ENCODE results near the gene ILDR2.

The ILDR2 gene

DNA sequence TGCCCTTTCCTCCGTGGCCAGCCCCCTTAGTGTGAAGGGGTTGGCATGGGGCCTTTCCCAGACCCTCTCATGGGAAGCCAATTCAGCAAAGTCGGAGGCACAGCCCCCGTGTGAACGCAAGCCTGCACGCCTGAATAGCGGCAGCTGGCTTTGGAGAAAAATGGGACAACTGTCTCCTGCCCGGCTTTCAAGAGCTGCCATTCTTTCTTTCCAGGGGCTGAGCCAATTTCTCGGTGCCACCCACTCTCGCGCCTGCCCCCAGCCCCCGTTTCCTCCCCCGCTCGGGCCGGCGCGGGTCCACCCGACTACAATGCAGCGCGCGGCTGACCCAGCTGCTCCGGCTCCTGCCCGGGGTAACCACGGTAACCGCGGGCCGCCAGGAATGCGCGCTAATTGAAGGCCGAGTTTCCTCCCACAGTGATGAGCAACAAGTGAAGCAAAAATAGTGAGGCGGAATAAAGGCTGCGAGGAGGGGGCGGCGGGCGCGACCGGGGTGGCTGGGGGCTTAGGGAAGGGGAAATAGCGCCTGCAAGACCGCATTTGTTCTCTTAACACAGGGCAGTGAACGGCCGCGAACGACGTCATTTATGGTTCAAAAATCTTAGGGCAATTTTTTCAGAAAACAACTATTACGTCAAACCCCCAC, 27.8 kb downstream of the ILDR2 start:
- H3K27me3 ChIP-seq (ENCODE audit: insufficient read depth, low read length): peaks cover 4% of the 10 kb centered on the region; the same call in 1 of the 2 replicates
- H2AFZ ChIP-seq (ENCODE audit: low read length): no peak overlapping the region
- H3K4me1 ChIP-seq (ENCODE audit: insufficient read depth, low read length, severe bottlenecking): no peaks in the 10 kb centered on the region
- H3K9ac ChIP-seq (ENCODE audit: low read length): no peak overlapping the region
- H3K27ac ChIP-seq (ENCODE audit: low read depth, low read length, poor library complexity, severe bottlenecking): no peak overlapping the region
- TF ChIP-seq EZH2 (IDR thresholded peaks at IDR 0.05; ENCODE audit: borderline replicate concordance, low read length) (no peak), CTCF (IDR thresholded peaks at IDR 0.05; ENCODE audit: low read length) (no peak)
- H4K20me1 ChIP-seq (ENCODE audit: insufficient read depth, low read length): no peaks in the 10 kb centered on the region
- no peaks in the 10 kb centered on the region for H3F3A ChIP-seq (ENCODE audit: insufficient read depth, low read length)
- no peak overlapping the region for H3K4me2 ChIP-seq (ENCODE audit: low read length)
- no peaks in the 10 kb centered on the region for H3K79me2 ChIP-seq (ENCODE audit: insufficient read depth, low read length)
- no peaks in the 10 kb centered on the region for H3K9me3 ChIP-seq (ENCODE audit: low read length)
- H3K4me3 ChIP-seq (ENCODE audit: low read depth, low read length, poor library complexity, severe bottlenecking): no peak overlapping the region
- H3K36me3 ChIP-seq (ENCODE audit: insufficient read depth, low read length): no peaks in the 10 kb centered on the region
- H3K9me2 ChIP-seq (ENCODE audit: low read depth, low read length): no peaks in the 10 kb centered on the region

DNA sequence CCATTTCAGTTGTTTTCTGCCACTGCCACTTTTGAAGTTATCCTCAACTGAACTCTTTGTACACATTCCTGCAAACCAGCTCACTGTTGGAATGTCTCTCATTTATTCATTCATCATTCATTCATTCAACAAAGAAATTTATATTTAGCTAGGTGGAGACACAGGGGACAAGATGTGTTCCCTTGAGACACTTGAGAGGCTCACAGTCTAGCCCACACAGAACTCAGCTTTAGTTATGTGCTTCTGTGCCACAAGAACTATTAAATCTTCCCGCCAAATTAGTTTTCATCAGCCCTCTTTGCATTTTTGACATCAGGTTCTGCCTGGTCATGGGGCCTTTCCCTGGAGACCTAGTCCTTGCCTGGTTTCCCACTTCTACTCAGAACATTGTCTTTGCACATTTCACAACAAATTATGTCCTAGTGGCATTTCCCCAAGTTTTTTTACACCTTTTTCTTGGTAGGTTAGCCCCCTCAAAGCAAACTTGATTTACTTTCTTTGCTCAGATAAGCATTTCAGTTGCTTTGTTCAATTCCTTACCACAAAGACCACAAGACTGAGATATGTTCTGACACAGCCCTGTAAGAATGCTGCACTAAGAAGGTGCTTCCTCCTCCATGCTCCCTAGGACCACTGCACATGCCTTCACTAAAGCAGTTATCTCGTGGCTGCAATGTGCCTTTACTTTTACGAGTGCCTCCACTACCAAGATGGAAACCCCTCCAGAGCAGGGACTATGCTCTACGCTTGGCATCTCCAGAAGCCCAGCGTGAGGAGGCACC, 31.0 kb downstream of the ILDR2 start:
- H3K27ac ChIP-seq (ENCODE audit: low read depth, low read length, poor library complexity, severe bottlenecking): no peak overlapping the region
- H3K9me2 ChIP-seq (ENCODE audit: low read depth, low read length): no peaks in the 10 kb centered on the region
- TF ChIP-seq EZH2 (IDR thresholded peaks at IDR 0.05; ENCODE audit: borderline replicate concordance, low read length): no peak
- H3K4me1 ChIP-seq (ENCODE audit: insufficient read depth, low read length, severe bottlenecking): no peaks in the 10 kb centered on the region
- H3K4me2 ChIP-seq (ENCODE audit: low read length): no peak overlapping the region
- H3F3A ChIP-seq (ENCODE audit: insufficient read depth, low read length): no peaks in the 10 kb centered on the region
- H3K27me3 ChIP-seq (ENCODE audit: insufficient read depth, low read length): peaks cover 4% of the 10 kb centered on the region; the same call in 1 of the 2 replicates
- H3K36me3 ChIP-seq (ENCODE audit: insufficient read depth, low read length): no peaks in the 10 kb centered on the region
- H3K9ac ChIP-seq (ENCODE audit: low read length): no peak overlapping the region
- no peak overlapping the region for H3K4me3 ChIP-seq (ENCODE audit: low read depth, low read length, poor library complexity, severe bottlenecking)
- no peaks in the 10 kb centered on the region for H3K79me2 ChIP-seq (ENCODE audit: insufficient read depth, low read length)
- H3K9me3 ChIP-seq (ENCODE audit: low read length): no peaks in the 10 kb centered on the region
- H2AFZ ChIP-seq (ENCODE audit: low read length): no peak overlapping the region
- no peaks in the 10 kb centered on the region for H4K20me1 ChIP-seq (ENCODE audit: insufficient read depth, low read length)

GRCh38 chr1:166939741-166940375, 35.5 kb downstream of the ILDR2 start:
- TF ChIP-seq CTCF (IDR thresholded peaks at IDR 0.05; ENCODE audit: low read length): no peak
- TF ChIP-seq EZH2 (IDR thresholded peaks at IDR 0.05; ENCODE audit: borderline replicate concordance, low read length): no peak
- no peaks in the 10 kb centered on the region for H3K4me1 ChIP-seq (ENCODE audit: insufficient read depth, low read length, severe bottlenecking)
- H2AFZ ChIP-seq (ENCODE audit: low read length): no peak overlapping the region
- no peaks in the 10 kb centered on the region for H4K20me1 ChIP-seq (ENCODE audit: insufficient read depth, low read length)
- H3K27me3 ChIP-seq (ENCODE audit: insufficient read depth, low read length): no peaks in the 10 kb centered on the region
- no peaks in the 10 kb centered on the region for H3K36me3 ChIP-seq (ENCODE audit: insufficient read depth, low read length)
- H3K4me3 ChIP-seq (ENCODE audit: low read depth, low read length, poor library complexity, severe bottlenecking): no peak overlapping the region
- H3F3A ChIP-seq (ENCODE audit: insufficient read depth, low read length): no peaks in the 10 kb centered on the region
- no peaks in the 10 kb centered on the region for H3K79me2 ChIP-seq (ENCODE audit: insufficient read depth, low read length)
- H3K9me2 ChIP-seq (ENCODE audit: low read depth, low read length): no peaks in the 10 kb centered on the region
- H3K9ac ChIP-seq (ENCODE audit: low read length): no peak overlapping the region
- no peak overlapping the region for H3K4me2 ChIP-seq (ENCODE audit: low read length)
- H3K9me3 ChIP-seq (ENCODE audit: low read length): no peaks in the 10 kb centered on the region
- H3K27ac ChIP-seq (ENCODE audit: low read depth, low read length, poor library complexity, severe bottlenecking): no peak overlapping the region
